BLaER1 treated with 17β-estradiol and CSF1 and Interleukin-3, amounts not matched to agents 10 nM and 100 nM (cell line): ENCODE data around the gene PROX2.

Experiments
- H3K27ac ChIP-seq, 11 experiments: shearing (Covaris generic); formaldehyde crosslinking; 2 replicates each; pipeline ENCODE4 v1.8.1; 2022
- H3K27me3 ChIP-seq, 11 experiments: shearing (Covaris generic); formaldehyde crosslinking; 2 replicates each; pipeline ENCODE4 v1.8.1; 2022
- H3K36me3 ChIP-seq, 11 experiments: shearing (Covaris generic); formaldehyde crosslinking; 2 replicates each; pipeline ENCODE4 v1.8.1; 2022
- H3K4me1 ChIP-seq, 10 experiments: shearing (Covaris generic); formaldehyde crosslinking; 2 replicates each; pipeline ENCODE4 v1.8.1; 2022
- H3K4me2 ChIP-seq, 11 experiments: shearing (Covaris generic); formaldehyde crosslinking; 2 replicates each; pipeline ENCODE4 v1.8.1; 2022
- H3K4me3 ChIP-seq, 10 experiments: shearing (Covaris generic); formaldehyde crosslinking; 2 replicates each; pipeline ENCODE4 v1.8.1; 2022
- H3K9ac ChIP-seq, 11 experiments: shearing (Covaris generic); formaldehyde crosslinking; 2 replicates each; pipeline ENCODE4 v1.8.1; 2022
- H3K9me3 ChIP-seq, 11 experiments: shearing (Covaris generic); formaldehyde crosslinking; replicated peaks in 1 of 11; 2 replicates each; pipeline ENCODE4 v1.8.1; 2022
- H4K20me1 ChIP-seq, 11 experiments: shearing (Covaris generic); formaldehyde crosslinking; 2 replicates each; pipeline ENCODE4 v1.8.1; 2022
- Cebpa-rat ChIP-seq, 11 experiments: shearing (Covaris generic); IDR thresholded peaks; 2 replicates each; pipeline ENCODE4 v1.8.1; 2022

Gene PROX2

GRCh38 chr14:74861734-74862090 lies 14.2 kb downstream of the PROX2 start:
- Histone ChIP-seq H3K4me3 (no peak overlapping the region), H4K20me1 (no peaks in the 10 kb centered on the region), H3K4me2 (no peak overlapping the region), H3K36me3 (peaks cover 0 to 12% (median 0%) of the 10 kb centered on the region in 11 experiments; a peak in 1 of 22 replicates), H3K9ac (no peak overlapping the region), H3K27ac (no peak overlapping the region), H3K4me1 (peaks cover 0 to 20% (median 14%) of the 10 kb centered on the region in 10 experiments; a peak in 14 of 20 replicates), H3K9me3 (no peaks in the 10 kb centered on the region), H3K27me3 (no peaks in the 10 kb centered on the region)
- TF ChIP-seq Cebpa-rat (IDR thresholded peaks at IDR 0.05): no peak

DNA sequence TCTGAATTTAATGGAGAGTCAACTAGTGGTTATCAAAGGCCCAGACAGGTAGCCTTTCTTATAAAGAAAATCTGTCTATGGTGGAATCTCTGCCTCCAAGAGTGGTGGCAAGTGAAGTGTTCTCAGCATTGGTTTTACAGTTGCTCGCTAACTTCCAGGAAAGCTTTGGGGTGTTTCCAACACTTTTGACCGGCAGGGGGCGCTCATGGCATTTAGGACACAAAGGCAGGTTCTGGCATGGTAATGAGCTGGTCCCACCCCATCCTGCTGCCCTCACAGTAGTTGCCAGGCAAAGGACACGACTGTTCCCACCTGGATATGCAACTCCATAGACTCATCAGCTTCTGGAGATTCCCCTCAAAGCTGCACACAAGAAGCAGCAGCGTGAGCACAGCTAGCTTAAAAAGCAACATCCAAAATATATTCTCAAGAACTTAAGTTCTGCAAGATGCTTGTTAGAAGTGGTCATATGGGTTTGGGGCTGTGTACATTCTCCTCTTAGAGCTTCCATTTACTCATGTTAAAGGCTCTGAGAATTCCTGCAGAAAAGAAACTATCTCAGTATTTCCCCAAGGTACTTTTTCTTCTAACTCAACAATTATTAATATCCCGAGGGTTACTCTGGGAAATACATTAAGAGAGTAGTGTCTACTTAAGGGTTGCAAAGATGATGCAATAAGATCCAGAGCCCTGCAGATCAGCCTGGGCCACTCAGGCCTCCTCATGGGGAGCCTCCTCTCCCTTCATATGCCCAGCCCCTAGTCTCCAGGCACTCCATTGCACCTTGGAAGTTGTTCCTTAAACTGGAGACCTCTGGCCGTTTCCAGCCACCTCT lies 14.8 kb downstream of the PROX2 start:
- H3K27me3 ChIP-seq: no peaks in the 10 kb centered on the region

GRCh38 chr14:74859757-74860552 lies 16.0 kb downstream of the PROX2 start:
- no peaks in the 10 kb centered on the region for H3K27me3 ChIP-seq
- peaks cover 0 to 12% (median 0%) of the 10 kb centered on the region in 11 experiments; a peak in 1 of 22 replicates for H3K36me3 ChIP-seq
- H3K4me1 ChIP-seq: peaks cover 0 to 33% (median 22%) of the 10 kb centered on the region in 10 experiments; a peak in 17 of 20 replicates
- TF ChIP-seq Cebpa-rat (IDR thresholded peaks at IDR 0.05): no peak
- no peak overlapping the region for H3K4me3 ChIP-seq
- no peaks in the 10 kb centered on the region for H4K20me1 ChIP-seq
- H3K4me2 ChIP-seq: no peak overlapping the region
- no peak overlapping the region for H3K27ac ChIP-seq
- H3K9ac ChIP-seq: no peak overlapping the region
- no peaks in the 10 kb centered on the region for H3K9me3 ChIP-seq

More for the DNA sequence above, 14.8 kb downstream of the PROX2 start:
- Histone ChIP-seq H3K9me3 (no peaks in the 10 kb centered on the region), H4K20me1 (no peaks in the 10 kb centered on the region), H3K4me3 (no peak overlapping the region), H3K36me3 (peaks cover 0 to 12% (median 0%) of the 10 kb centered on the region in 11 experiments; a peak in 1 of 22 replicates), H3K9ac (no peak overlapping the region), H3K27ac (no peak overlapping the region), H3K4me1 (peaks cover 0 to 22% (median 14%) of the 10 kb centered on the region in 10 experiments; a peak in 17 of 20 replicates), H3K4me2 (no peak overlapping the region)
- peak in 2 of 11 experiments; percentile 35 to 72; a peak in 3 of 22 replicates for TF ChIP-seq Cebpa-rat (IDR thresholded peaks at IDR 0.05)

- no peaks in the 10 kb centered on the region; a peak in 1 of 22 replicates for H4K20me1 ChIP-seq
- no peak for TF ChIP-seq Cebpa-rat (IDR thresholded peaks at IDR 0.05)
- H3K4me2 ChIP-seq: no peak overlapping the region
- H3K4me3 ChIP-seq: no peak overlapping the region
- H3K36me3 ChIP-seq: peaks cover 0 to 10% (median 0%) of the 10 kb centered on the region in 11 experiments; a peak in 1 of 22 replicates
- no peaks in the 10 kb centered on the region for H3K9me3 ChIP-seq
- no peak overlapping the region for H3K27ac ChIP-seq
- 0 out of 22 replicates have a peak overlapping the region, but pooled peaks of 1 of the 11 experiments have one; percentile 12 for H3K9ac ChIP-seq
- no peaks in the 10 kb centered on the region for H3K27me3 ChIP-seq
- peaks cover 0 to 24% (median 14%) of the 10 kb centered on the region in 10 experiments; a peak in 17 of 20 replicates for H3K4me1 ChIP-seq
Observed at GRCh38 chr14:74858022-74858421, 17.9 kb downstream of the PROX2 start.

- H3K4me1 ChIP-seq: peaks cover 0 to 15% (median 10%) of the 10 kb centered on the region in 10 experiments; a peak in 10 of 20 replicates
- H4K20me1 ChIP-seq: no peaks in the 10 kb centered on the region; a peak in 1 of 22 replicates
- no peak for TF ChIP-seq Cebpa-rat (IDR thresholded peaks at IDR 0.05)
- no peak overlapping the region for H3K27ac ChIP-seq
- H3K27me3 ChIP-seq: no peaks in the 10 kb centered on the region
- no peaks in the 10 kb centered on the region for H3K36me3 ChIP-seq
- H3K9me3 ChIP-seq: no peaks in the 10 kb centered on the region
- no peak overlapping the region for H3K4me3 ChIP-seq
- H3K4me2 ChIP-seq: no peak overlapping the region
- H3K9ac ChIP-seq: no peak overlapping the region
Observed at GRCh38 chr14:74856366-74856765, 19.6 kb downstream of the PROX2 start.

DNA sequence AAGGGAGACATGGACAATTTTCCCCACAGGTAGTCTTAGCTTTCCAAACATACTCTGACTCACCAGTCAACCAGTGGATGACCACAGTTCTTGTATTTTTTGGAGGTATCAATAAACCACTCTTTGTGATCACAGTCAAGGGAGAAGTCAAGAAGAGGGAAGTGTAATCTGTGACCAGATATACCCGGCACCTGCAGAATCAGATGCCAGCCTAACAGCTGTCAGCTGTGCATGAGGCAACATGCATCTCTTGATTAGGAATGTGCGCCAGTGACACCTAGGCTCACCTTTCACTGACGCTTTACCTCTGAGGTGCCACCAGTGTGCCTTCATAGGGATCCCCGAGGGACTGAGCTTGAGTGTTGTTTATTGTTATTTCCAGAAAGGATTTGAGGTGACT lies 20.0 kb downstream of the PROX2 start:
- TF ChIP-seq Cebpa-rat (IDR thresholded peaks at IDR 0.05): no peak
- peaks cover 0 to 15% (median 10%) of the 10 kb centered on the region in 10 experiments; a peak in 9 of 20 replicates for H3K4me1 ChIP-seq
- no peaks in the 10 kb centered on the region for H3K9me3 ChIP-seq
- no peak overlapping the region for H3K9ac ChIP-seq
- H3K36me3 ChIP-seq: no peaks in the 10 kb centered on the region
- no peak overlapping the region for H3K4me3 ChIP-seq
- no peaks in the 10 kb centered on the region for H3K27me3 ChIP-seq
- H3K27ac ChIP-seq: no peak overlapping the region
- peak overlapping the region in 1 of 11 experiments; percentile 33; a peak in 2 of 22 replicates for H3K4me2 ChIP-seq
- H4K20me1 ChIP-seq: no peaks in the 10 kb centered on the region; a peak in 1 of 22 replicates

DNA sequence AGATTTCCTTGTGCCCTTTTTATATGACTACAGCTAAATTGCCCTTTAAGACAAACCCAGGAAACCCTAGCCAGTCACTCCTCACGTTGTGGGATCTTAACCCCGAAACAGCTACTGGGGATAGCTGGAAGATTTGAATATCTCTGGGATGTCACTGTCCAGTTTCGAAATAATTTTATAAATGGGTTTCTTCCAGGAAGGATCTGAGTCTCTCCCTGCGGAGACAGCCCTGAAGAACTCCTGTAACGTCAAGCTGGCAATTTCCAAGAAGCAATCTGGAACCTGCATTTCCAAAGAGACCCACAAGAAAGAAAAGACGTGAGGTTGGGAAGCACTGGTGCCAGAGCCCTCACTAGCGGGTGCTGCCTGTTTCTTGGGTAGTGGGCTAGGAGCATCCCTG lies 20.9 kb downstream of the PROX2 start:
- Histone ChIP-seq H3K36me3 (no peaks in the 10 kb centered on the region), H3K4me3 (no peak overlapping the region), H3K27me3 (no peaks in the 10 kb centered on the region), H3K4me1 (peaks cover 0 to 15% (median 10%) of the 10 kb centered on the region in 10 experiments; a peak in 9 of 20 replicates), H3K9me3 (no peaks in the 10 kb centered on the region), H4K20me1 (no peaks in the 10 kb centered on the region; a peak in 1 of 22 replicates), H3K9ac (no peak overlapping the region), H3K4me2 (peak overlapping the region in 1 of 11 experiments; percentile 33; a peak in 1 of 22 replicates), H3K27ac (no peak overlapping the region)
- TF ChIP-seq Cebpa-rat (IDR thresholded peaks at IDR 0.05): no peak

- H3K9ac ChIP-seq: no peak overlapping the region
Observed at GRCh38 chr14:74853581-74853980, 22.4 kb downstream of the PROX2 start.

More at GRCh38 chr14:74853581-74853980, 22.4 kb downstream of the PROX2 start:
- no peaks in the 10 kb centered on the region; a peak in 1 of 22 replicates for H4K20me1 ChIP-seq
- H3K4me1 ChIP-seq: peaks cover 0 to 15% (median 10%) of the 10 kb centered on the region in 10 experiments; a peak in 10 of 20 replicates
- no peak overlapping the region for H3K4me3 ChIP-seq
- TF ChIP-seq Cebpa-rat (IDR thresholded peaks at IDR 0.05): no peak
- H3K4me2 ChIP-seq: no peak overlapping the region
- H3K27ac ChIP-seq: no peak overlapping the region
- no peaks in the 10 kb centered on the region for H3K9me3 ChIP-seq
- H3K27me3 ChIP-seq: no peaks in the 10 kb centered on the region
- no peaks in the 10 kb centered on the region for H3K36me3 ChIP-seq
